Fibroblast of skin of abdomen (primary cell): ENCODE measurements around the gene MRPL2. TPM values are rescaled to one million over a fixed set of nuclear protein-coding genes. Genes with fewer than 3 reads are reported as not detected.

Experiments
- DNase-seq: peaks from one replicate; pipeline ENCODE4 v3.0.0-alpha.2; 2013
- polyA plus RNA-seq, 2 experiments: library from polyadenylated mRNA; unstranded; fragments of 120-200 nt; gene quantifications; one replicate each; pipeline ENCODE4 v1.2.1, GENCODE V29; 2013; ENCODE audit not compliant: insufficient read length in 2 of 2

The MRPL2 gene
- 48.6 TPM for polyA plus RNA-seq (2013, experiment 1 of 2; ENCODE audit: insufficient read length)
- polyA plus RNA-seq (2013, experiment 2 of 2; ENCODE audit: insufficient read length), result 56.7 TPM

DNA sequence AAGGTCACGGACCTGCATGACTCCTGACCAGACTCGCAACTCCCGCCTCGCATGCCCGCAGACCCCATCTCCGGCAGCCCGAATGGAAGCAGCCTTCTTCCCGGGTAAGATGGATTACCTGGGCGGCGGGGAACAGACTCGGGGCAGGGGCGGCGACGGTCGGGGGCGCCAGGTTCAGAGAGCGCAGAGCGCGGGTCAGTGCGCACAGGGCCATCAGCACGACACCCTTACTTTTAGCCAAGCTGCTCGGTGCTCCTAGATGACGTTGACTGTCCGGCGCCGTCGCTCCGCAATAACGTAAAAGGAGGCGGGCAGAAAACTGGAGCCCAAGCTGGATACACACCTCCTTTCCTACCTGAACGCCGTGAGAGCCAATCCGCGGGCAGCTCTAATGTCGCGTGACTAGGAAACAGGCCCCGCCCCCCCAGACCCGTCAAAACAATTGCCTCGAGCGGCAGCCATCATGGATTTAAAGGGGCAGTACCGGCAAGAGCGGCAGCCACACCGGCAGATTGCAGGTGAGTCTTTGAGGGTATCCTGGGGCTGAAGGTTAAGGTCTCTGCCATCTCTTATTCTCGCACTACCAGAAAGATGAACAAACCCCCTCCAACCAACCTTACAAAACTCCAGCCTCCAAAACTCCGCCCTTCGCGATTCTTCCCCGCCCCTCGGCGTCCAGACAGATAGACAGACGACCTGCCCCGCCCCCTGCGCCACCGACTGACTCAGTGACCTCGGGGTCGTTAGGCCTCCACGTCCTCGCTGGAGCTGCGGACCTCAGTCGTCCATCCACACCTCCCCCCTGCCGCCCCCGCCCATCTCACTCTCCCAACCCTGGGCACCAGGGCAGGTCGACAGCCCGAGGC is at the start of gene MRPL2, which contains the start of gene KLC4:
Gene MRPL2, minus strand, starts transcription at position 267 of the 866 bp plus-strand sequence. Its CDS starts 53 bp downstream, at position 214.
Gene KLC4, plus strand, starts transcription at position 464 of the 866 bp plus-strand sequence. CDS start 1,705 bp downstream, outside the sequence.
- peak; percentile 99 for DNase-seq

DNA sequence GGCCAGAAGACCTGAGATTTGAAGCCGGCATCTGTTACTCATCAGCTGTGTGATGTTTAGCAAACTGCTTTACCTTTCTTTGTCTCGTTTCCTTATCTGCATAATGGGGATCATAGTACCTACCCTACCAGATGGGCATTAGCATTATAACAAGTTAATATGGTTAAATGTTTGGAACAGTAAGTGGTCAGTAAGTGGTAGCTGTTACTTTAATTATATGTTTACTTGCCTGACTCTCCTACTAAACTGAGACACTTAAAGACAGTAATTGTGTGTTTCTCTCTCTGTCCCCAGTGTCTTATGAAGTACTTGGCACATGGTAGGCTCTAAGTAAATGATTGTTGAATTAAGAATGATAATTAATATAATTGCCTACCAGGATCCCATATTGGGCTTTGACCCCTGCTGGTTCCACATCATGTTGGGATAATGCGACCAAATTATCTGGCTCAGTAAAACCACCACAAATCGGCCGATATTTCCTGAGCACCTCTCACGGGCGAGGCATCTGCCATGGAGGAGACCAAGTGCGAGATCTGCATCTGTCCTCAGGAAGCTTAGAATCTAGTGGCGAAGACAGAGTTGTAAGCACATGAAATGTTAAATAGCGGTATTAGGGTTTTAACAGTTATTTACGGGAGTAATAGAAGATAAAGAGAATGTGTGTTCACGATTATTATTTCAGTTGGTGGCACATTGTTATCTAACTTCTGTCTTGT is 48.3 kb upstream of the MRPL2 start:
- no peak for DNase-seq

- DNase-seq, result no peak
These were observed 46.4 kb upstream of the MRPL2 start for GRCh38 chr6:43105538-43106222.

- no peak for DNase-seq
These were observed 44.1 kb upstream of the MRPL2 start for GRCh38 chr6:43103253-43103876.

- no peak for DNase-seq
These were observed 42.3 kb upstream of the MRPL2 start for GRCh38 chr6:43101497-43101896.

DNA sequence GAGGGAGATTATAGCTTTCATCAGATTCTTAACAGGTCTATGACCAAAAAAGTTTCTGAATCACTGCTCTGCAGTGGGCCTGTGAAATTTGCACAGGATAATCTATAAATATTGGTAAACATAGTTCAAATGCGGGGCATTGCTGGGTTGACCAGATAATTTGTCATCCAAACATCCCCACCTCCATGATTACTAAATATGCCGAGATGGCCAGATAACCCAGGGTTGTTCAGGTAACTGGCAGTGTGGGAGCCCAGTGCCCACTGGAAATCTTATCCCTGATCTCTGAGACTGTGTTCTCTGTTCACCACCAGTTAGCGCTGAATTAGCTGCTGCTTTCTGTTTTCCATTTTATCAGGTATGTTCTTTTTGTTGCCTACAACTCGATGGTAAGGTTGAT is 38.3 kb upstream of the MRPL2 start:
- DNase-seq, result no peak

DNA sequence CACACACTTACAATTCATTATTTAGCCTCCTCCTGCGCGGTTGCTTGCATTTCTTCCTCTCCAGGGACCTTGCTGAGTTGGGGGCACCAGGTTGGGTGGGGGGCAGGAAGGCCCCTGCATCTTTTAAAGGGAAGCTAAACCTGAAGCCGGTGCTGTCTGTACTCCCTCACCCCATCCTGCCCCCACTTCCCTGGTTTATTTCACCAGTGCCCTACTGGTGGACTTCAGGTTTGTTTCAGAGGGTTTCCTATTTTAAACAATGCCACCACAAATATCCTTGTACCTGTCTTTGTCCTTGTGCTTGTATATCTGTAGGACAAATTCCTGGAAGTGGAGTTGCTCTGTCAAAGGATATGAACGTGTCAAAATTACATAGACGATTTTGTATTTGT is 37.9 kb upstream of the MRPL2 start:
- DNase-seq, result no peak

DNA sequence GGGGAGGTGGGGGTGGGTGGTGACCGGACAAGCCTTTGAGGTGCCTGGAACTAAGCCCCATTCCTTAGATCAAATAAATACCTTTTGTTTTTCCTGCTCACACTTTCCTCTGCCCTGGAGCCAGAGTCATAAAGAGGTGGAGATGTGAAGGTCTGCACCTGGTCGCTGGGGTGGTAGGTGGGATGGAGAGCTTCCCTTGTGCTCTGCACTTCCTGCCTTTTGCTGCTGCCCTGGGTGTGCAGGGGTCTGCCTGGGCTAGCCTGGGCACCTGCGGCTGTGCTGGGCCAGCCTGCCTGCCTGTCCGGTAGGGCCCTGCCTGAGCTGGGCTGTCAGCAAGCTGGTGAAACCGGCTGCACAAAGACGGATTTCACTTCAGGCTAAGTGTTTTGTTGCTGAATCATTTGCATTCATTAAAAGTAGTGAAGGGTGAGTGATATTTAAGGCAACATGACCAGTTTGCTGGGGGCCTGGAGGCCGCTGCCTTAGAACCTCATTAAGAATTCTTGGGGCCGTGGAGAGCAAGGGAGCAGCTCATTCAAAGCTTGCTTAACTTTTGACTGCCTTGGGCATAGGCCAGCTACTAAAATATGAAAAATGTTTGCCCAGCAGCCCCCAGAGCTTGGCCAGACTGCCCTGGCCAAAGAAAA is 37.3 kb upstream of the MRPL2 start:
- peak; percentile 89 for DNase-seq

DNA sequence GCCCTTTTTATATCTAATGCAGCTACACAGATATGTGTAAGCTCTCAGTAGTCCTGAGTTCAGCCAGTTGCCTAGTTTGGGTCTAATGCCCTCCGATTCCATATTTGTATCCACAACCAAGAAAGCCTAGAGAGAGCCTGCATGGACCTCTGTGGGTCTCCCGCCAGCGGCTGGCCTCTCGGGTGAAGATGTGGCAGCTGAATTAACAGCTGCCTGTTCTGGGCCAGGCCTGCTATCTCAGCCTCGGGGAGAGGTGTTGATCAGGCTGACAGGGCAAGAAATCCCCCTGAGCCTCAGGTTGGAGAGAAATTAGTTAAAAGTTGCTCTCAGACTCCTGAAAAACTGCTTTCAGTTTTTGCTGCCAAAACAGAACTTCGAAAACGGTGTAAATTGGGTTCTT is 36.7 kb upstream of the MRPL2 start:
- DNase-seq, result no peak

GRCh38 chr6:43093436-43094289 is 34.4 kb upstream of the MRPL2 start:
- peak; percentile 85 for DNase-seq

DNA sequence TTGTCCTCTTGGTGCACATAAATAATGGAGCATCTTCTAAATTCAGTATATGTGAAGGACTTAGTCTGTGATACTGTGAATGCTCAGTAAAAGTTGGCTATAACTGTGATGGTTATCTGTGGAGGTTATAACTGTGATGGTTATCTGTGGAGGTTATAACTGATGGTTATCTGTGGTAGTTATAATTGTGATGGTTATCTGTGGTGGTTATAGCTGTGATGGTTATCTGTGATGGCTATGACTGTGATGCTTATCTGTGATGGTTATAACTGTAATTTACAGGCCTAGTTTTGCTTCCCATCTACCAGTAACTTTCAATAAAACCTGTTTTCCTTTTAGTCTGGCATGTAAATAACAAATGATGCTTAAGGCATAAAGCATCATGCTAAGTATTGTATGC is 33.4 kb upstream of the MRPL2 start:
- DNase-seq, result no peak

GRCh38 chr6:43091436-43091991 is 32.3 kb upstream of the MRPL2 start:
- no peak for DNase-seq

GRCh38 chr6:43091020-43091419 is 31.8 kb upstream of the MRPL2 start:
- DNase-seq, result no peak

DNA sequence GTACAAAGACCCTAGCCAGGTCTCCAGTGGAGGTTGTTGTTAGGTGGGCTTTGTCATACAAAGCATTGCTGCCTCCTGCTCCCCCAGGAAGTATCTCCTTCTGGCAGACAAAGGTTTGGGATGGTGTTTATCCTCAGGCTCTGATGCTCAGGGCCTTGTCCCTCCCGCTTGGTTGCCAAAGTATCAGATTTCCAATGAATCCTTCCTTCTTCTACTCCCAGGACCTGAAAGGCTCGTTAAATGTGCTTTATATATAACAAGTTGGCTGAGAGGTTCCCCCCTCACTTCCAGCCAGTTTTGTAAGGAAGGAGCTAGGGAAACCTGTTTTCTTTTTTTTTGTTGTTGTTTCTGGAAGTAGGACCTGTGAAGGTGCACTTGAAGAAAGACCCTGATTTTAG is 31.3 kb upstream of the MRPL2 start:
- DNase-seq, result no peak

GRCh38 chr6:43089874-43090558 is 30.8 kb upstream of the MRPL2 start:
- peak; percentile 55 for DNase-seq

DNA sequence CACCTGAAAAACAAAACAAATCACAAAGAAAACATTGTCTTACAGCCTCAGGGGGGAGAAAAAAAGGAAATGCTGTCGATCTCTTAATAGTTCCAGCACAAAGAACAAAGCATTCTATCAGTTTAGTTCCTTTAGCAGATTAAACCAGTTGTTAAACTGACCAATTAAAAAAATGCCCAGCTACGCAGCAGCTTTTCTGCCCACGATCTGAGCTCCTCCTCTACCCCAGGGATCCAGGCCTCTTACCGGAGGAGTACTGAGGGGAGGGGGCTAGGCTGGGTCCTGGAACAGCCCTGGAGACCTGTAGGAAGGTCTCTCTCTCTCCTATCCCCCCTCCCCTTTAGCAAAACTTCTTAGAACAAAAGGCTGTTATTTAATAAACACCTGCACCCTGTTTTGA is 30.2 kb upstream of the MRPL2 start:
- no peak for DNase-seq

- no peak for DNase-seq
These were observed 29.4 kb upstream of the MRPL2 start for GRCh38 chr6:43088654-43089056.

DNA sequence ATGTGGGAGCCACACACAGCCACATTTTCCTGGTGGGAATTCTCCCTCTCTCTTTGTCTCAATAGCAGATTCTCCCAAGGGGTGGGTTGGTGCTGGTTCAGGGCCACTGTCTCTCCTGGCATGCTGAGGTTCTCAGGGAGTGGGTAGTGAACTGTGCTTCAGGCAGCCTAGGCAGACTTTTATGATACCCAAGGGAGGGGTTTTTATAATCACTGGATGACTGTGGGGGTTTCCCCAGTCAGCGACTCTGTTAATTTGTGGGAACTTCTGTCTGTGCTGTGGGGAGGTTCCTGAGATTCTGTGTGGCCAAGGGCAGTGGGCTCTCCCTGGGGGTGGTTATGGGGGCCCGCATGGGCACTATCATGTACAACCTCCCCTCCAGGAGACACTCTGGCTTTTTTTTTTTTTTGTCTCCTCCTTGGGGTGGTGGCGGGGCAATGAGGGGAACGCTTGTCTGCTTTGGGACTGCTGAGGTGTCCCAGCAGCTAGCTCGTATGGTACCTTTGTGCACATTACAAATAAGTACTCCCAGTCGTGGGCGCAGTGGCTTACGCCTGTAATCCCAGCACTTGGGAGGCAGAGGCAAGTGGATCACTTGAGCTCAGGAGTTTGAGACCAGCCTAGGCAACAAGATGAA is 26.9 kb upstream of the MRPL2 start:
- DNase-seq, result no peak
